ENCODE results near the gene OR2K2.

DNA sequence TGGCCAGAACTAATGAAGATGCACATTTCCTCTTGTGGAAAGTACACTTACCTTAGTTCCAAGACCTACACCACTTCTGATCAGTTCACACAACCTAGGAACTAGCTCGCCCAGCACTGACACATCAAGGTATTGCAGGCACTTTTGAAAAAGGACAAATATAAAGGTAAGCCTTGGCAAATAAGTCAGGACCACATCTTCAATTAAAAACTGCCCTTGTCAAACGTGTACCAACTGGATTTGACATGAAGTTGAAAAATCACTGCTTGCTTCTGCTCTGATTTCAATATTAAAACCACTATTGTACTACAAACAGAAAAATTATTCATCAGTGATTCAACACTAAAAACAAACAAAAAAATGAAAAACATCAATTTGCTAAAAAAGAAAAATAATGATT is 45.0 kb upstream of the OR2K2 start:
- TF ChIP-seq SIN3A (IDR thresholded peaks at IDR 0.05; ENCODE audit: borderline replicate concordance, insufficient read depth, low read length) = no peak
- TF ChIP-seq, protein P1, sequence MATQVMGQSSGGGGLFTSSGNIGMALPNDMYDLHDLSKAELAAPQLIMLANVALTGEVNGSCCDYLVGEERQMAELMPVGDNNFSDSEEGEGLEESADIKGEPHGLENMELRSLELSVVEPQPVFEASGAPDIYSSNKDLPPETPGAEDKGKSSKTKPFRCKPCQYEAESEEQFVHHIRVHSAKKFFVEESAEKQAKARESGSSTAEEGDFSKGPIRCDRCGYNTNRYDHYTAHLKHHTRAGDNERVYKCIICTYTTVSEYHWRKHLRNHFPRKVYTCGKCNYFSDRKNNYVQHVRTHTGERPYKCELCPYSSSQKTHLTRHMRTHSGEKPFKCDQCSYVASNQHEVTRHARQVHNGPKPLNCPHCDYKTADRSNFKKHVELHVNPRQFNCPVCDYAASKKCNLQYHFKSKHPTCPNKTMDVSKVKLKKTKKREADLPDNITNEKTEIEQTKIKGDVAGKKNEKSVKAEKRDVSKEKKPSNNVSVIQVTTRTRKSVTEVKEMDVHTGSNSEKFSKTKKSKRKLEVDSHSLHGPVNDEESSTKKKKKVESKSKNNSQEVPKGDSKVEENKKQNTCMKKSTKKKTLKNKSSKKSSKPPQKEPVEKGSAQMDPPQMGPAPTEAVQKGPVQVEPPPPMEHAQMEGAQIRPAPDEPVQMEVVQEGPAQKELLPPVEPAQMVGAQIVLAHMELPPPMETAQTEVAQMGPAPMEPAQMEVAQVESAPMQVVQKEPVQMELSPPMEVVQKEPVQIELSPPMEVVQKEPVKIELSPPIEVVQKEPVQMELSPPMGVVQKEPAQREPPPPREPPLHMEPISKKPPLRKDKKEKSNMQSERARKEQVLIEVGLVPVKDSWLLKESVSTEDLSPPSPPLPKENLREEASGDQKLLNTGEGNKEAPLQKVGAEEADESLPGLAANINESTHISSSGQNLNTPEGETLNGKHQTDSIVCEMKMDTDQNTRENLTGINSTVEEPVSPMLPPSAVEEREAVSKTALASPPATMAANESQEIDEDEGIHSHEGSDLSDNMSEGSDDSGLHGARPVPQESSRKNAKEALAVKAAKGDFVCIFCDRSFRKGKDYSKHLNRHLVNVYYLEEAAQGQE (IDR thresholded peaks at IDR 0.05; ENCODE audit: insufficient read depth in 1 of 2, low read depth in 2 of 2, low read length in 2 of 2) = no peak
- TF ChIP-seq POLR2AphosphoS5 (IDR thresholded peaks at IDR 0.05; ENCODE audit: low read depth, low read length) = no peak
- no peak for TF ChIP-seq TAF1 (IDR thresholded peaks at IDR 0.05; ENCODE audit: borderline replicate concordance, insufficient read depth, low read length)
